Measurements from ENCODE around the gene NHS.

- TF ChIP-seq CTCF (IDR thresholded peaks at IDR 0.05; ENCODE audit: borderline replicate concordance, extremely low read depth, low read length, poor library complexity, severe bottlenecking) (no peak), EZH2 (IDR thresholded peaks at IDR 0.05; ENCODE audit: borderline replicate concordance, low read depth, low read length, severe bottlenecking) (no peak)
These were observed 5.7 kb upstream of the NHS start for GRCh38 chrX:17369309-17369708.
